A549 (cell line): ENCODE measurements around the gene RRP36. TPM values are rescaled to one million over a fixed set of nuclear protein-coding genes. Genes with fewer than 3 reads are reported as not detected.

Experiments
- ATAC-seq, 2 experiments: fragments of 200-7000 bp in 1 of 2; fragments of >200 bp in 1 of 2; cut with Nextera tagmentation in 1 of 2; cut with Tn5 transposase in 1 of 2; 3 replicates each; pipeline versions ENCODE4 v1.8.0 to v1.9.1; 2018 to 2020; ENCODE audit warnings: mild to moderate bottlenecking in 1 of 2, moderate library complexity in 1 of 2
- CTCF ChIA-PET: fragments of 300-600 bp; sonication (Branson Sonifier 250); formaldehyde crosslinking; extraction: SDS; loops from one replicate; lab custom pipeline; 2021; ENCODE audit warnings: antibody characterized with exemption, inconsistent platforms; lab: Yijun Ruan, JAX
- POLR2A ChIA-PET: fragments of 350-600 bp; formaldehyde crosslinking; extraction: SDS; loops from one replicate; lab custom pipeline; 2021; ENCODE audit warnings: antibody characterized with exemption, inconsistent platforms; lab: Yijun Ruan, JAX
- DNase-seq, 2 experiments: peaks; one replicate each; pipeline versions ENCODE4 v3.0.0 to v3.0.0-alpha.2; 2011 to 2016; ENCODE audit warnings: low read depth in 1 of 2, low spot score in 1 of 2
- FAIRE-seq: peaks from 2 replicates; lab custom pipeline; 2011; peaks lifted over from hg19 to GRCh38; lab: Jason Lieb, UNC
- H3K27ac ChIP-seq, 2 experiments: fragments of >200 bp; sonication (Bioruptor Twin); formaldehyde crosslinking; 3 replicates each; pipeline ENCODE4 v1.5.1; 2016 to 2017
- H3K4me1 ChIP-seq: fragments of >200 bp; sonication (Bioruptor Twin); formaldehyde crosslinking; 3 replicates; pipeline ENCODE4 v1.6.1; 2016
- H3K4me2 ChIP-seq: fragments of >200 bp; sonication (Bioruptor Twin); formaldehyde crosslinking; 3 replicates; pipeline ENCODE4 v1.6.1; 2016
- H3K4me3 ChIP-seq: fragments of >200 bp; sonication (Bioruptor Twin); formaldehyde crosslinking; 3 replicates; pipeline ENCODE4 v1.5.1; 2016
- H3K9me3 ChIP-seq: fragments of >200 bp; sonication (Bioruptor Twin); formaldehyde crosslinking; 3 replicates; pipeline ENCODE4 v1.6.1; 2016
- BCL3 ChIP-seq: fragments of >200 bp; sonication (Bioruptor Twin); formaldehyde crosslinking; IDR thresholded peaks from 3 replicates; pipeline ENCODE4 v1.6.1; 2016
- BHLHE40 ChIP-seq: IDR thresholded peaks from 2 replicates; pipeline ENCODE4 v1.6.1; 2012; ENCODE audit warnings: low read depth, low read length, inconsistent platforms
- CBX2 ChIP-seq: fragments of 200-600 bp; sonication (generic); IDR thresholded peaks from 2 replicates; pipeline ENCODE4 v1.6.1; 2016; ENCODE audit warnings: low read depth, mild to moderate bottlenecking, borderline replicate concordance
- CHD4 ChIP-seq: fragments of 200-600 bp; sonication (generic); IDR thresholded peaks from 2 replicates; pipeline ENCODE4 v1.6.1; 2016; ENCODE audit warnings: antibody characterized with exemption, mild to moderate bottlenecking, borderline replicate concordance
- E2F6 ChIP-seq: IDR thresholded peaks from 2 replicates; pipeline ENCODE4 v1.6.1; 2012; ENCODE audit warnings: low read depth, borderline replicate concordance
- FOXS1 ChIP-seq: fragments of 250-450 bp; sonication (Bioruptor Pico); IDR thresholded peaks from 2 replicates; pipeline ENCODE4 v1.5.0; 2020; ENCODE audit warnings: mild to moderate bottlenecking, moderate library complexity
- GATA3 ChIP-seq: IDR thresholded peaks from 2 replicates; pipeline ENCODE4 v1.6.1; 2012; ENCODE audit warnings: borderline replicate concordance
- HMGXB4 ChIP-seq: fragments of 250-450 bp; sonication (Bioruptor Pico); IDR thresholded peaks from 2 replicates; pipeline ENCODE4 v1.5.0; 2021; ENCODE audit warnings: mild to moderate bottlenecking, moderate library complexity, borderline replicate concordance
- HOXB5 ChIP-seq: fragments of 250-450 bp; sonication (Bioruptor Pico); IDR thresholded peaks from 2 replicates; pipeline ENCODE4 v1.5.0; 2020; ENCODE audit warnings: mild to moderate bottlenecking, moderate library complexity
- JUN ChIP-seq, 2 experiments: fragments of >200 bp; sonication (Bioruptor Twin); formaldehyde crosslinking; IDR thresholded peaks; 2 replicates in 1 of 2; 3 replicates in 1 of 2; pipeline ENCODE4 v1.6.1; 2016 to 2017
- KDM5A ChIP-seq: fragments of 200-600 bp; sonication (generic); IDR thresholded peaks from 2 replicates; pipeline ENCODE4 v1.6.1; 2016; ENCODE audit warnings: antibody characterized with exemption, mild to moderate bottlenecking
- MAFK ChIP-seq: fragments of 450-650 bp; IDR thresholded peaks from 2 replicates; pipeline ENCODE4 v1.6.1; 2014; ENCODE audit not compliant: partially characterized antibody
- MAX ChIP-seq: IDR thresholded peaks from 2 replicates; pipeline ENCODE4 v1.6.1; 2012
- MYC ChIP-seq: IDR thresholded peaks from 2 replicates; pipeline ENCODE4 v1.6.1; 2012; ENCODE audit warnings: mild to moderate bottlenecking, inconsistent platforms, low read length, improper control_type of control experiment, borderline replicate concordance
- NFE2L2 ChIP-seq: fragments of 150-350 bp; conservative IDR thresholded peaks from 2 replicates; pipeline ENCODE4 v1.6.1; 2014; ENCODE audit warnings: low read length
- NPAS2 ChIP-seq: fragments of 250-450 bp; sonication (Bioruptor Pico); IDR thresholded peaks from 2 replicates; pipeline ENCODE4 v1.8.0; 2022; ENCODE audit warnings: mild to moderate bottlenecking, moderate library complexity, borderline replicate concordance
- PHF8 ChIP-seq: fragments of 200-600 bp; sonication (generic); IDR thresholded peaks from 2 replicates; pipeline ENCODE4 v1.6.1; 2016; ENCODE audit warnings: low read depth, mild to moderate bottlenecking, antibody characterized with exemption, moderate library complexity, borderline replicate concordance
- POLR2A ChIP-seq: IDR thresholded peaks from 2 replicates; pipeline ENCODE4 v1.6.1; 2012; ENCODE audit warnings: mild to moderate bottlenecking, low read length
- RARB ChIP-seq: fragments of 250-450 bp; sonication (Bioruptor Pico); IDR thresholded peaks from 2 replicates; pipeline ENCODE4 v1.8.0; 2021; ENCODE audit warnings: mild to moderate bottlenecking, moderate library complexity
- RNF2 ChIP-seq: fragments of 200-600 bp; sonication (generic); IDR thresholded peaks from 2 replicates; pipeline ENCODE4 v1.6.1; 2016; ENCODE audit warnings: low read depth, mild to moderate bottlenecking, antibody characterized with exemption, moderate library complexity, borderline replicate concordance
- SMC3 ChIP-seq: fragments of >200 bp; sonication (Bioruptor Twin); formaldehyde crosslinking; IDR thresholded peaks from 3 replicates; pipeline ENCODE4 v1.6.1; 2018; ENCODE audit warnings: inconsistent platforms
- TFCP2L1 ChIP-seq: fragments of 250-450 bp; sonication (Bioruptor Pico); IDR thresholded peaks from 2 replicates; pipeline ENCODE4 v1.5.0; 2021; ENCODE audit warnings: mild to moderate bottlenecking
- USF2 ChIP-seq: fragments of 450-650 bp; IDR thresholded peaks from 2 replicates; pipeline ENCODE4 v1.6.1; 2014; ENCODE audit warnings: antibody characterized with exemption
- ZFP36 ChIP-seq: fragments of 450-650 bp; IDR thresholded peaks from 2 replicates; pipeline ENCODE4 v1.6.1; 2014; ENCODE audit warnings: borderline replicate concordance; ENCODE audit not compliant: partially characterized antibody
- ZNF302 ChIP-seq: fragments of 250-450 bp; sonication (Bioruptor Pico); IDR thresholded peaks from 2 replicates; pipeline ENCODE4 v1.9.0; 2021; ENCODE audit warnings: inconsistent platforms, mild to moderate bottlenecking, moderate library complexity
- ZSCAN20 ChIP-seq: fragments of 250-450 bp; sonication (Bioruptor Pico); IDR thresholded peaks from 2 replicates; pipeline ENCODE4 v1.8.0; 2022; ENCODE audit warnings: mild to moderate bottlenecking, moderate library complexity
- WGBS: methylation state at CpG from one replicate; pipeline ENCODE4 v1.1.6; 2017; ENCODE audit errors: missing lambda C conversion rate; 5-methylcytosine and 5-hydroxymethylcytosine counted together
- polyA plus RNA-seq, 4 experiments: library from polyadenylated mRNA; depleted of rRNA in 3 of 4; stranded (reverse); fragments of >200 nt; fragmentation: RNase III in 1 of 4; extraction: RNeasy Plus Mini Kit Qiagen cat#74134 plus additional on column Dnase treatment in 1 of 4; gene quantifications; 2 replicates in 3 of 4; 3 replicates in 1 of 4; pipeline ENCODE4 v1.2.3, GENCODE V29; 2011 to 2017

The RRP36 gene
- polyA plus RNA-seq, 2 of the 4 experiments (the other 2 are of a cell fraction) = 52.3 to 54.0 TPM

GRCh38 chr6:43012364-43012763 is 9.1 kb upstream of the RRP36 start:
- Histone ChIP-seq H3K4me2 (peak overlapping the region; percentile 79), H3K4me3 (no peak overlapping the region), H3K9me3 (no peaks in the 10 kb centered on the region), H3K4me1 (peaks cover 13% of the 10 kb centered on the region; the same call in 1 of the 3 replicates), H3K27ac (no peak overlapping the region)
- ATAC-seq = no peak
- POLR2A ChIA-PET = interaction anchor here (1.4 to 1.6 kb wide), 2 partner anchors 28 to 41 kb away, joined by 3 read pairs; partner anchors contain the start of genes CUL7 and PPP2R5D
- CTCF ChIA-PET = interaction anchor here (2.0 kb wide), 1 partner anchor 131 kb away, joined by 11 read pairs; no protein-coding TSS in a partner anchor
- TF ChIP-seq ZNF302 (CRISPR knock-in tag) (no peak), MAFK (no peak), SMC3 (no peak), RARB (CRISPR knock-in tag) (no peak), RNF2 (no peak), HOXB5 (CRISPR knock-in tag) (no peak), MYC (no peak)
- no peak for FAIRE-seq
- 94% methylated on average over 6 of the region's 6 CpGs for WGBS
- DNase-seq = no peak

GRCh38 chr6:43013097-43013842 is 8.2 kb upstream of the RRP36 start:
- TF ChIP-seq ZFP36 = no peak
- TF ChIP-seq PHF8 = peak; percentile 38; the same call in 1 of the 2 replicates
- ChIA-PET POLR2A (interaction anchor here (1.2 to 2.4 kb wide), 6 partner anchors 29 to 46 kb away, joined by 3 to 15 read pairs (median 6); partner anchors contain the start of genes CUL7, KLC4, MRPL2 and PPP2R5D), CTCF (interaction anchor here (1.2 to 2.0 kb wide), 2 partner anchors 111 to 130 kb away, joined by 3 to 11 read pairs; no protein-coding TSS in a partner anchor)
- Histone ChIP-seq H3K9me3 (no peaks in the 10 kb centered on the region), H3K27ac (peak overlapping the region; percentile 87 to 91), H3K4me2 (peak overlapping the region; percentile 79), H3K4me1 (peaks cover 13% of the 10 kb centered on the region; the same call in 1 of the 3 replicates), H3K4me3 (peak overlapping the region; percentile 92)
- WGBS = 3% methylated on average over 18 of the region's 25 CpGs
- FAIRE-seq (no peak), DNase-seq (no peak), ATAC-seq (peak; percentile 1 to 56; a peak in 4 of 6 replicates)

GRCh38 chr6:43013843-43014433 is 7.5 kb upstream of the RRP36 start, which contains the start of the genes KLHDC3 and MEA1:
KLHDC3 (plus strand) TSS chr6:43014249; CDS start chr6:43017193, 2,944 bp downstream.
MEA1 (minus strand) TSS chr6:43013946; CDS start chr6:43013813, 133 bp downstream.
- Histone ChIP-seq H3K27ac (peak within 1 kb of the TSS; percentile 87 to 91), H3K4me2 (peak within 1 kb of the TSS; percentile 99), H3K4me3 (peak within 1 kb of the TSS; percentile 92), H3K4me1 (peaks cover 13% of the 10 kb centered on the region; the same call in 1 of the 3 replicates), H3K9me3 (no peaks in the 10 kb centered on the region)
- peak; percentile 94 to 99 for DNase-seq
- FAIRE-seq = no peak
- ATAC-seq = peak; percentile 94 to 96
- 5% methylated on average over 8 of the region's 51 CpGs for WGBS
- CTCF ChIA-PET = interaction anchor here (1.2 to 2.0 kb wide), 2 partner anchors 112 to 129 kb away, joined by 3 to 11 read pairs; no protein-coding TSS in a partner anchor
- POLR2A ChIA-PET = interaction anchor here (0.5 to 2.4 kb wide), 8 partner anchors 9 to 266 kb away, joined by 3 to 15 read pairs (median 4); partner anchors contain the start of genes CUL7, KLC4, MRPL2 and PPP2R5D
- TF ChIP-seq MAFK (peak; percentile 33), TFCP2L1 (CRISPR knock-in tag) (no peak), GATA3 (no peak), FOXS1 (no peak), ZSCAN20 (CRISPR knock-in tag) (no peak), JUN (IDR thresholded peaks at IDR 0.05) (peak in 1 of 2 experiments; percentile 29; a peak in 2 of 5 replicates), CHD4 (no peak), POLR2A (0 out of 2 replicates have a peak, but pooled peaks have one; percentile 36), NFE2L2 (no peak), USF2 (peak; percentile 53), BHLHE40 (peak; percentile 92), NPAS2 (CRISPR knock-in tag) (no peak), E2F6 (0 out of 2 replicates have a peak, but pooled peaks have one; percentile 28), BCL3 (peak; percentile 59; the same call in 1 of the 3 replicates), HMGXB4 (CRISPR knock-in tag) (no peak), MAX (peak; percentile 57; the same call in 1 of the 2 replicates), SMC3 (no peak), MYC (peak; percentile 68; the same call in 1 of the 2 replicates), KDM5A (no peak), CBX2 (no peak), HOXB5 (CRISPR knock-in tag) (no peak)
